Thyroid gland (tissue), 4 donors: ENCODE measurements around the gene SLC25A39.

Source experiments
- CTCF ChIP-seq, 6 experiments: fragments of 200-600 bp in 3 of 6; fragments of 450-650 bp in 3 of 6; sonication (generic) in 3 of 6; IDR thresholded peaks; one replicate each; pipeline ENCODE4 v1.5.1; 2016 to 2019; ENCODE audit warnings: antibody characterized with exemption in 6 of 6, mild to moderate bottlenecking in 2 of 6, inconsistent platforms in 1 of 6, moderate library complexity in 1 of 6
- POLR2A ChIP-seq, 2 donors: fragments of 450-650 bp; IDR thresholded peaks; one replicate each; pipeline ENCODE4 v1.6.1; 2017; ENCODE audit warnings: antibody characterized with exemption in 2 of 2, mild to moderate bottlenecking in 2 of 2, moderate library complexity in 1 of 2

GRCh38 chr17:44318077-44318892, 6.3 kb downstream of the SLC25A39 start:
- TF ChIP-seq CTCF (IDR thresholded peaks at IDR 0.05) (no peak), POLR2A (IDR thresholded peaks at IDR 0.05) (no peak)
